Ovary (tissue), 9 donors: ENCODE results near the gene SLC39A11. TPM values are rescaled to one million over a fixed set of nuclear protein-coding genes. Genes with fewer than 3 reads are reported as not detected.

Experiments
- DNase-seq, 5 donors: peaks; one replicate each; pipeline ENCODE4 v3.0.0-alpha.2; 2019 to 2020
- H3K27ac ChIP-seq, 2 donors: fragments of 200-600 bp; one replicate each; pipeline versions ENCODE4 v1.5.1 to v1.8.0; 2019 to 2022
- H3K27me3 ChIP-seq: fragments of 200-600 bp; one replicate; pipeline ENCODE4 v1.8.0; 2022
- H3K36me3 ChIP-seq: fragments of 200-600 bp; sonication (generic); one replicate; pipeline ENCODE4 v1.5.1; 2019
- H3K4me1 ChIP-seq: one replicate; pipeline ENCODE4 v1.8.1; 2013; ENCODE audit warnings: mild to moderate bottlenecking, moderate library complexity; ENCODE audit not compliant: insufficient read depth
- H3K4me3 ChIP-seq: fragments of 200-600 bp; sonication (generic); one replicate; pipeline ENCODE4 v1.5.1; 2017
- H3K9me3 ChIP-seq, 2 donors: fragments of 200-600 bp in 1 of 2; sonication (generic) in 1 of 2; one replicate each; pipeline versions ENCODE4 v1.5.1 to v1.8.1; 2013 to 2019; ENCODE audit warnings: mild to moderate bottlenecking in 1 of 2, moderate library complexity in 1 of 2
- EP300 ChIP-seq: sonication (generic); formaldehyde crosslinking; IDR thresholded peaks from one replicate; pipeline ENCODE4 v1.6.1; 2017; ENCODE audit warnings: antibody characterized with exemption
- POLR2A ChIP-seq: fragments of 450-650 bp; IDR thresholded peaks from one replicate; pipeline ENCODE4 v1.6.1; 2017; ENCODE audit warnings: antibody characterized with exemption, mild to moderate bottlenecking, moderate library complexity
- WGBS, 3 donors: extraction: QIAGEN DNeasy Blood & Tissue Kit in 1 of 3; methylation state at CpG; one replicate each; pipeline versions ENCODE4 v1.1.5 to v1.1.7; 2013 to 2017; 5-methylcytosine and 5-hydroxymethylcytosine counted together
- intact Hi-C, 4 donors: fragments of 100-400 bp; cut with DNase I; formaldehyde crosslinking; loops; one replicate each; pipeline versions ENCODE4 v1.11.0 to v1.15.1; 2022 to 2023
- polyA plus RNA-seq, 2 donors: library from polyadenylated mRNA; stranded (reverse); fragments of 200-250 nt in 1 of 2; fragments of 350-450 nt in 1 of 2; fragmentation: Illumina TruSeq in 1 of 2; extraction: RNeasy Lipid Tissue Mini Kit (QIAGEN cat#74804) in 1 of 2; gene quantifications; one replicate each; pipeline ENCODE4 v1.2.3, GENCODE V29; 2013 to 2014
- total RNA-seq, 7 donors: library from RNA; depleted of rRNA in 2 of 7; stranded (reverse); fragments of >200 nt in 2 of 7; fragmentation: NEBNext Ultra II Directional in 3 of 7; extraction: Animal tissue kit (Norgen Biotek cat#: 25700) in 3 of 7; gene quantifications; one replicate each; pipeline versions ENCODE4 v1.1.0 to v1.2.4, GENCODE V29; 2016 to 2023
- TF ChIP-seq, protein P1 (sequence below), 3 donors: fragments of 450-650 bp in 2 of 3; fragments of 200-600 bp in 1 of 3; IDR thresholded peaks; one replicate each; pipeline versions ENCODE4 v1.5.1 to v1.8.0; 2016 to 2022; ENCODE audit warnings: antibody characterized with exemption in 3 of 3, mild to moderate bottlenecking in 1 of 3
- donor health status: DM: no; HTN: no; CAD: no; lungs with moderate emphysema.
- donor health status: DM: no; HTN: no; CAD: no.
- donor health status: Bipolar disorder and iron deficiency.
- donor health status: DM: yes; HTN: yes; CAD: no.
- donor health status: DM: no; HTN: no; CAD: no.
- donor health status: DM: yes; HTN: yes; CAD: no.

The SLC39A11 gene
- total and polyA plus RNA-seq, 9 donors: 4.0 to 21.2 (median 10.1) TPM

DNA sequence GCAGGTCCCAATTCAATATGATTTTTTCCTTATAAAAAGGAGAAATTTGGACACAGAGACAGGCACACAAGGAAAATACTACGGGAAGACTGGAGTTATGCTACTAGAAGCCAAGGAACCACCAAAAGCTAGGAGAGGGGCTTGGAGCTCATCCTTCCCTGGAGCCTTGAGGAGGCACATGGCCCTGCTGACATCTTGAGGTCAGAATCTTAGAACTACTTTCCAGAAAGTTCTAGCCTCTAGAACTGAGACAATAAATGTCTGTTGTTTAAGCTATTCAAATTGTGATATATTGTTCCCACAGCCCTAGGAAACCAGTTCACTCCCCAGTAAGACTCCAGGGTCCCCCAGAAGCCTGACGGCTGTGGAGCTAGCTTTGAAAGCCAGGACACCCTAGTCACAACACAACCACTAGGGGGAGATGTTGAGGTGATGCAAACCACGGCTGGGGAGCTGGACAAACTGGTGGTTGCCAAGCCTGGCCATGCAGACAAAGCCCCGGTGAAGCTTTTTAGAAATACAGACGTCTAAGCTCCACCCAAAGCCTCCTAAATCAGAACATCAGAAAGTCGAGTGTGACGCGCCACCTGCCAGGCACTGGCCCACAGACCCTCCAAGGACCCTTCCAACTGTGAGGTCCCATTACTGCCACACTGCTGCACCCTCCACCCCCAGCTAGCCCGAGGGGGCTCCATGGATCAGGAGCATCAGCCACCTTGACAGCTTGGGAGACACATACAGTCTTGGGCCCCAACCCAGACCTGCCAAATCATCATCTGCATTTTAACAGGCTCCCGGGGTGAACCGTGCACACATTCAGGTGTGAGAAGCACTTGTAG, 106.4 kb downstream of the SLC39A11 start:
- Histone ChIP-seq H3K36me3 (no peaks in the 10 kb centered on the region), H3K4me3 (no peak overlapping the region), H3K27me3 (no peaks in the 10 kb centered on the region), H3K27ac (no peak overlapping the region), H3K9me3 (no peaks in the 10 kb centered on the region), H3K4me1 (no peaks in the 10 kb centered on the region)
- 51 to 57% (median 53%) methylated on average over 11 of the region's 11 CpGs for WGBS, 3 donors
- intact Hi-C loops: no loop called here
- TF ChIP-seq, protein P1, sequence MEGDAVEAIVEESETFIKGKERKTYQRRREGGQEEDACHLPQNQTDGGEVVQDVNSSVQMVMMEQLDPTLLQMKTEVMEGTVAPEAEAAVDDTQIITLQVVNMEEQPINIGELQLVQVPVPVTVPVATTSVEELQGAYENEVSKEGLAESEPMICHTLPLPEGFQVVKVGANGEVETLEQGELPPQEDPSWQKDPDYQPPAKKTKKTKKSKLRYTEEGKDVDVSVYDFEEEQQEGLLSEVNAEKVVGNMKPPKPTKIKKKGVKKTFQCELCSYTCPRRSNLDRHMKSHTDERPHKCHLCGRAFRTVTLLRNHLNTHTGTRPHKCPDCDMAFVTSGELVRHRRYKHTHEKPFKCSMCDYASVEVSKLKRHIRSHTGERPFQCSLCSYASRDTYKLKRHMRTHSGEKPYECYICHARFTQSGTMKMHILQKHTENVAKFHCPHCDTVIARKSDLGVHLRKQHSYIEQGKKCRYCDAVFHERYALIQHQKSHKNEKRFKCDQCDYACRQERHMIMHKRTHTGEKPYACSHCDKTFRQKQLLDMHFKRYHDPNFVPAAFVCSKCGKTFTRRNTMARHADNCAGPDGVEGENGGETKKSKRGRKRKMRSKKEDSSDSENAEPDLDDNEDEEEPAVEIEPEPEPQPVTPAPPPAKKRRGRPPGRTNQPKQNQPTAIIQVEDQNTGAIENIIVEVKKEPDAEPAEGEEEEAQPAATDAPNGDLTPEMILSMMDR (IDR thresholded peaks at IDR 0.05): no peak
- TF ChIP-seq POLR2A (no peak), EP300 (no peak)
- peak in 1 of 5 donors; percentile 24 for DNase-seq

DNA sequence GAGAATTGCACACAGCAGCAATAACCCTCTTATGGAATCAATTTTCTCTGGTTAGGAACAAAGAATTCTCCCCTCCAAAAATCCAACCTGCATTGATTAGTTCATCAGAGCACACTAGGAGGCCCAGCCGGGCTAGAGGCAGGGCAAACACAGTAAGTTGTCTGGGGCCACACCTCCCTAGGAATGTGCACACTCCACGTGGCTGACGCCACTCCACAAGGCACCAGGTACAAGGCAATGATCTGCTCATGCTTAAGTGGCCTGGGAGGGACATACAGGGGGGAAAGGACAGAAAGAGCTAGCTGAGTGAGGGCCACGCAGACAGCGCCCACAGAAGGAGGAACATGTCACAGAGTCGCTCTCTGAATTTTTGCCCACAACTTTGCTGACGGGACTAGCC, 107.6 kb downstream of the SLC39A11 start:
- Histone ChIP-seq H3K9me3 (no peaks in the 10 kb centered on the region), H3K27ac (no peak overlapping the region), H3K27me3 (no peaks in the 10 kb centered on the region), H3K4me3 (no peak overlapping the region), H3K4me1 (no peaks in the 10 kb centered on the region), H3K36me3 (no peaks in the 10 kb centered on the region)
- 70 to 97% (median 82%) methylated on average over 7 of the region's 7 CpGs for WGBS, 3 donors
- TF ChIP-seq EP300: no peak
- no peak for TF ChIP-seq POLR2A
- TF ChIP-seq, protein P1 (IDR thresholded peaks at IDR 0.05): no peak
- intact Hi-C loops: no loop called here
- DNase-seq: no peak

DNA sequence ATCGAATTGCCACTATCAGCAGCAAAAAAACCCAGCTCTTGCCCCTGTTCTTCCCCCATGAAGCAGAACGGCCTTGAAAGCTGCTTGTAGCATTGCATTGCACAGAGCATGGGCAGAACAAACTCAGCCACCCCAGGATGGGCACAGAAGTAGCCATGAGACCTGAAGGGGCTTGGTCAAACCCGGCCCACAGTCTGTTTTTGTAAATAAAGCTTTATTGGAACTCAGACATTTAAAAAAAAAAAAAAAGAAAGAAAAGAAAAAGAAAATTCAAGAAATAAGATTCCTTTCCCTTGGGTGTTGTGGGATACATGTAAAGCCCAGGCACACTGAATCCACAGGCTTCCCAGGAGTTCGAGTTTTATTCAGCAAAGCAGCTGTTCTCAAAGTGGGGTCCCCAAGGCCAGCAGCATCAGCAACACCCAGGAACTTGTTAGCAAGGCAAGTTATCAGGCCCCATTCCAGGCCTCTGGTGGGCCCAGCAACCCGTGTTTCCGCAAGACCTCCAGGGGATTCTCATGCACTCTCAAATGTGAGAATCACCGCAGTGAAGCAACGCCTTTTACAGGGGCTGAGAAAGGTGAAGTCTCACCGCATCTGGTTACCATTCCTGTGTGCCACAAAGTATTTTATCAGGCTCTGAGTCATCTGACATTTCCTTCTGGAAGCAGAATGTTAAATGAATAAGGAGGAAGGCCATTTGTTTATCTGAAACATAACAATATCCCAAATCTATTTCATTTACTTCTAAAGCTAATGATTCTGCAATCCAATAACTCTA, 108.2 kb downstream of the SLC39A11 start:
- H3K36me3 ChIP-seq: no peaks in the 10 kb centered on the region
- no peak for DNase-seq
- no peak overlapping the region for H3K27ac ChIP-seq
- no peaks in the 10 kb centered on the region for H3K4me1 ChIP-seq
- TF ChIP-seq, protein P1 (IDR thresholded peaks at IDR 0.05): no peak
- no peak for TF ChIP-seq POLR2A
- no peak for TF ChIP-seq EP300
- no peaks in the 10 kb centered on the region for H3K27me3 ChIP-seq
- no peaks in the 10 kb centered on the region for H3K9me3 ChIP-seq
- 62 to 83% (median 69%) methylated on average over 9 of the region's 9 CpGs for WGBS, 3 donors
- no peak overlapping the region for H3K4me3 ChIP-seq
- intact Hi-C loops: no loop called here

DNA sequence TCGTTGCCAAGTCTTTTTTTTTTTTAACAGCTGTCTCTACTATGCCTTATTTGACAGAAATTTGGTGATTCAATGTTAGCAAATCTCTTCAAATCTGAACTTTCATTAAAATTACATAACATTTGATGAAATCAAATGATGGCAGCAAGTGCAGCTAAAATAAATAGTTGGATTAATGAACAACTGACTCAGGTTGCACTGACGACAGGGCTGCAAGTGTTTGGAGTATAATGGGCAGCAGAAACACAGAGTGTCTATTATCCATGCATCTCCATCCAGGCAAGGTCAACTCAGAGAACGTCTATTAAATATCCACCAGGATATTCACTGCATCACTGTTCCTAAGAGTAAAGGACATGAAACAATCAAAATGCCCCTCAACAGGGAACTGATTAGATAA, 109.8 kb downstream of the SLC39A11 start:
- Histone ChIP-seq H3K4me1 (peaks cover 2% of the 10 kb centered on the region), H3K27me3 (no peaks in the 10 kb centered on the region), H3K9me3 (no peaks in the 10 kb centered on the region), H3K36me3 (no peaks in the 10 kb centered on the region), H3K4me3 (no peak overlapping the region), H3K27ac (no peak overlapping the region)
- 69 to 84% (median 74%) methylated on average over 3 of the region's 3 CpGs for WGBS, 3 donors
- DNase-seq: no peak
- TF ChIP-seq, protein P1 (IDR thresholded peaks at IDR 0.05): no peak
- no peak for TF ChIP-seq EP300
- TF ChIP-seq POLR2A: no peak
- intact Hi-C loops: no loop called here
